ENCODE measurements around the gene RSBN1L. TPM values are rescaled to one million over a fixed set of nuclear protein-coding genes. Genes with fewer than 3 reads are reported as not detected.

RSBN1L gene
- total RNA-seq, 1 experiment from 2014 or later: 16.7 TPM

- H3K27me3 Mint-ChIP-seq (ENCODE audit: unreplicated experiment): no peaks in the 10 kb centered on the region
- CTCF ChIA-PET: interaction anchor here (0.7 kb wide), 1 partner anchor 8 kb away, joined by 4 read pairs; no protein-coding TSS in a partner anchor
- no peak overlapping the region for H3K27ac Mint-ChIP-seq (ENCODE audit: unreplicated experiment)
- BruUV-seq (replicated peaks): no TSS peak
- H3K9me3 Mint-ChIP-seq (ENCODE audit: low read depth, unreplicated experiment): no peaks in the 10 kb centered on the region
- no peak for DNase-seq
- intact Hi-C loops (cut with micrococcal nuclease; ENCODE audit: unreplicated experiment): loop anchor here (1.0 to 5.0 kb wide), 2 partner anchors 100 to 278 kb away; no protein-coding TSS in a partner anchor
- peaks cover 18% of the 10 kb centered on the region for H3K36me3 Mint-ChIP-seq (ENCODE audit: insufficient read depth, unreplicated experiment)
- no peak overlapping the region for H3K4me3 Mint-ChIP-seq (ENCODE audit: low read depth, unreplicated experiment)
- TF ChIP-seq CTCF (IDR thresholded peaks at IDR 0.05; ENCODE audit: unreplicated experiment): no peak
- H3K4me1 Mint-ChIP-seq (ENCODE audit: low read depth, unreplicated experiment): no peaks in the 10 kb centered on the region
Observed at GRCh38 chr7:77658928-77659327, 37.3 kb upstream of the RSBN1L start.

DNA sequence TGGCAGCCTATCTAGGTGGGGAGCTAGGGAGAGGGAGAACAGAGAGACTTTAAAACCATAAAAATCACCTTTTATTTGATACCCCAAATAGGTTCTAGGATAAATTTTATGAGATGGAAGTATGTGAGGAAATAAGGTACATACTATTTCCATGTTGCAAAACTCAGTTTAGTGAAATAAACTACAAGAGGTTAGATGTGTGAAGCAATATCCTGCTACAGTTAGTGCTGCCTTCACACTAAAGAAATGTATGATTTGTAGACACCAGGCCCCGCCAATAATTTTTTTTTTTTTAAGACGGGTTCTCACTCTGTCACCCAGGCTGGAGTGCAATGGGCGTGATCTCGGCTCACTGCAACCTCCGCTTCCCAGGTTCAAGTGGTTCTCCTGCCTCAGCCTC lies 34.4 kb upstream of the RSBN1L start:
- no peaks in the 10 kb centered on the region for H3K9me3 Mint-ChIP-seq (ENCODE audit: low read depth, unreplicated experiment)
- no peak for DNase-seq
- intact Hi-C loops (cut with micrococcal nuclease; ENCODE audit: unreplicated experiment): no loop called here
- no peak for TF ChIP-seq CTCF (IDR thresholded peaks at IDR 0.05; ENCODE audit: unreplicated experiment)
- no peak overlapping the region for H3K4me3 Mint-ChIP-seq (ENCODE audit: low read depth, unreplicated experiment)
- BruUV-seq (replicated peaks): no TSS peak
- H3K4me1 Mint-ChIP-seq (ENCODE audit: low read depth, unreplicated experiment): no peaks in the 10 kb centered on the region
- H3K36me3 Mint-ChIP-seq (ENCODE audit: insufficient read depth, unreplicated experiment): peaks cover 9% of the 10 kb centered on the region
- CTCF ChIA-PET: interaction anchor here (0.8 to 1.2 kb wide), 2 partner anchors 10 to 35 kb away, joined by 3 to 6 read pairs; partner anchors contain the start of gene RSBN1L
- H3K27me3 Mint-ChIP-seq (ENCODE audit: unreplicated experiment): no peaks in the 10 kb centered on the region
- H3K27ac Mint-ChIP-seq (ENCODE audit: unreplicated experiment): no peak overlapping the region

DNA sequence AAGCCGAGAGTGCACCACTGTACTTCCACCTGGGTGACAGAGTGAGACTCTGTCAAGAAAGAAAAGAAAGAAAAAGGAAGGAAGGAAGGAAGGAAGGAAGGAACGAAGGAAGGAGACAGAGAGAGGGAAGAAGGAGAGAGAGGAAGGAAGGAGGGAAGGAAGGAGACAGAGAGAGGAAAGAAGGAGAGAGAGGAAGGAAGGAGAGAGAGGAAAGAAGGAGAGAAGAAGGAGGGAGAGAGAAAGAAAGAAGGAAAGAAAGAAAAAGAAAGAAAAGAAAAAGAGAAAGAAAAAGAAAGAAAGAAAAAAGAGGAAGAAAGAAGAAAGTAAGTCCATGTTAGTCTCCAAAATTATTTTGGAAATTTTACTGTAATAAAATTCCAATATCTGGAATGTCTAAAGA lies 33.4 kb upstream of the RSBN1L start:
- intact Hi-C loops (cut with micrococcal nuclease; ENCODE audit: unreplicated experiment): no loop called here
- CTCF ChIA-PET: no interaction called here
- Mint-ChIP-seq H3K4me1 (ENCODE audit: low read depth, unreplicated experiment) (no peaks in the 10 kb centered on the region), H3K27ac (ENCODE audit: unreplicated experiment) (no peak overlapping the region), H3K27me3 (ENCODE audit: unreplicated experiment) (no peaks in the 10 kb centered on the region), H3K36me3 (ENCODE audit: insufficient read depth, unreplicated experiment) (peaks cover 9% of the 10 kb centered on the region), H3K4me3 (ENCODE audit: low read depth, unreplicated experiment) (no peak overlapping the region), H3K9me3 (ENCODE audit: low read depth, unreplicated experiment) (no peaks in the 10 kb centered on the region)
- no peak for DNase-seq
- TF ChIP-seq CTCF (IDR thresholded peaks at IDR 0.05; ENCODE audit: unreplicated experiment): no peak
- BruUV-seq (replicated peaks): no TSS peak

- Mint-ChIP-seq H3K4me3 (ENCODE audit: low read depth, unreplicated experiment) (no peak overlapping the region), H3K27me3 (ENCODE audit: unreplicated experiment) (no peaks in the 10 kb centered on the region), H3K36me3 (ENCODE audit: insufficient read depth, unreplicated experiment) (no peaks in the 10 kb centered on the region), H3K4me1 (ENCODE audit: low read depth, unreplicated experiment) (no peaks in the 10 kb centered on the region), H3K27ac (ENCODE audit: unreplicated experiment) (no peak overlapping the region), H3K9me3 (ENCODE audit: low read depth, unreplicated experiment) (no peaks in the 10 kb centered on the region)
- CTCF ChIA-PET: no interaction called here
- BruUV-seq (replicated peaks): no TSS peak
- intact Hi-C loops (cut with micrococcal nuclease; ENCODE audit: unreplicated experiment): no loop called here
- DNase-seq: no peak
- TF ChIP-seq CTCF (IDR thresholded peaks at IDR 0.05; ENCODE audit: unreplicated experiment): no peak
Observed at GRCh38 chr7:77664715-77665114, 31.5 kb upstream of the RSBN1L start.

Data from Calu3 (cell line).